MM.1S (cell line): ENCODE measurements around the gene ELOB.
A peak's percentile ranks its signal among the peaks of the same experiment; 100 is the strongest.

Experiments
- DNase-seq: peaks from one replicate; pipeline ENCODE4 v3.0.0-alpha.2; 2015
- H2AFZ ChIP-seq: fragments of 300-600 bp; sonication (generic); 2 replicates; pipeline ENCODE4 v1.6.0; 2016; ENCODE audit warnings: antibody characterized with exemption, low read length
- H3F3A ChIP-seq: fragments of 300-600 bp; sonication (generic); 2 replicates; pipeline ENCODE4 v1.6.1; 2016; ENCODE audit warnings: mild to moderate bottlenecking, antibody characterized with exemption, low read length, moderate library complexity, mixed read lengths; ENCODE audit not compliant: insufficient read depth
- H3K27ac ChIP-seq: fragments of 300-600 bp; sonication (generic); 2 replicates; pipeline ENCODE4 v1.5.1; 2016; ENCODE audit warnings: mild to moderate bottlenecking, low read length
- H3K27me3 ChIP-seq: fragments of 300-600 bp; sonication (generic); replicated peaks from 2 replicates; pipeline ENCODE4 v1.6.0; 2016; ENCODE audit warnings: low read length; ENCODE audit not compliant: insufficient read depth
- H3K36me3 ChIP-seq: fragments of 300-600 bp; sonication (generic); replicated peaks from 2 replicates; pipeline ENCODE4 v1.6.1; 2016; ENCODE audit warnings: mild to moderate bottlenecking, low read length, mixed read lengths; ENCODE audit not compliant: insufficient read depth
- H3K4me1 ChIP-seq: fragments of 300-600 bp; sonication (generic); 2 replicates; pipeline ENCODE4 v1.6.1; 2016; ENCODE audit warnings: low read length, mixed read lengths
- H3K4me2 ChIP-seq: fragments of 300-600 bp; sonication (generic); 2 replicates; pipeline ENCODE4 v1.6.0; 2016; ENCODE audit warnings: low read depth, low read length
- H3K4me3 ChIP-seq: fragments of 300-600 bp; sonication (generic); 2 replicates; pipeline ENCODE4 v1.5.1; 2016; ENCODE audit warnings: low read length, mixed read lengths
- H3K79me2 ChIP-seq: fragments of 300-600 bp; sonication (generic); 2 replicates; pipeline ENCODE4 v1.6.1; 2016; ENCODE audit warnings: mixed run types, low read length, mixed read lengths
- H3K9ac ChIP-seq: fragments of 300-600 bp; sonication (generic); 2 replicates; pipeline ENCODE4 v1.6.1; 2016; ENCODE audit warnings: low read length, mixed read lengths
- H3K9me2 ChIP-seq: fragments of 300-600 bp; sonication (generic); replicated peaks from 2 replicates; pipeline ENCODE4 v1.6.1; 2016; ENCODE audit warnings: mild to moderate bottlenecking, low read length, mixed read lengths; ENCODE audit not compliant: insufficient read depth
- H3K9me3 ChIP-seq: fragments of 300-600 bp; sonication (generic); replicated peaks from 2 replicates; pipeline ENCODE4 v1.6.1; 2016; ENCODE audit warnings: mild to moderate bottlenecking, low read length, mixed read lengths; ENCODE audit not compliant: insufficient read depth
- H4K20me1 ChIP-seq: fragments of 300-600 bp; sonication (generic); 2 replicates; pipeline ENCODE4 v1.6.1; 2016; ENCODE audit warnings: mild to moderate bottlenecking, low read length, moderate library complexity, mixed read lengths; ENCODE audit not compliant: insufficient read depth
- EZH2 ChIP-seq: fragments of 300-600 bp; sonication (generic); optimal IDR thresholded peaks from 2 replicates; pipeline ENCODE3; 2017; ENCODE audit warnings: low read depth, mild to moderate bottlenecking, antibody characterized with exemption, low read length, mixed read lengths
- EZH2phosphoT487 ChIP-seq: fragments of 300-600 bp; sonication (generic); IDR thresholded peaks from 2 replicates; pipeline ENCODE4 v1.6.1; 2018; ENCODE audit warnings: antibody characterized with exemption, low read length
- TF ChIP-seq, protein P1 (sequence below): fragments of 300-600 bp; sonication (generic); IDR thresholded peaks from 2 replicates; pipeline ENCODE4 v1.5.1; 2016; ENCODE audit warnings: antibody characterized with exemption, low read length, mixed read lengths

The ELOB gene

DNA sequence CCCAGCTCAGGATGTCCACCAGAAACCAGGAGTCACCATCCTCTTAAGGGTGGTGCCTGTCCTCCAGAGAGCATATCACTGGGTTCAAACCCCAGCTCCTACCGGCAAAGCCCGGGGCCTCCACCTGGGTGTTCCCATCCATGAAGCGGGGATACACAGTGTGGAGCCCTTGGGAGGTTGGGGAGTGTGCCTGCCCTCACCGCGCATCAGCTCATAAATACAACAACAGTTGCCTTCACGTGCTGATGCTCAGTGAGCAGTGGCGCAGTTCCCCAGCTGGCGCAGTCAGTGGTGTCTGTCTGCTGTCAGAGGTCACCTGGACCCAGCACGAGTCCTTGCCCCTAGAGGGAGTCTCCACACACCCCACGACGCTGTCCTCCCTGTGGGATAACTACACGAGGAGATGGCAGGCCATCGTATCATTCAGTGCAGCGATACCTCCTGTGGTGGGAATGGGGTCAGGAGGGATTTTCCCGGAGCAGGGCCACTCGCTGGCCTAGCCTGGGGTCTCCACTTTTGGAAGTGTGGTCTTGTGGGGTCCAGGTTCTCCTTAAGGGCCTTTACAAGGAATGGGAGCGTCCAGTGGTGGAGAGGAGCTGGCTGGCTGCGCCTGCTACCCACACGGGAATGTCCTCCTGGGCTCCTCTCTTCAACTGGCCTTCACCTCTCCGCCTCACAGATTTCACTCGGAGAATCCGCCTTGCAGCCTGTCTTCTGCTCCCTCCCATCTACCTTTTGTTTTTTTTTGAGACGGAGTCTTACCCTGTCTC, 2.3 kb upstream of the ELOB start:
- Histone ChIP-seq H3K4me1 (peaks cover 14% of the 10 kb centered on the region; the same call in 1 of the 2 replicates), H3K79me2 (peaks cover 37% of the 10 kb centered on the region), H3K9ac (no peak overlapping the region), H3K4me2 (no peak overlapping the region), H3K36me3 (no peaks in the 10 kb centered on the region), H3K27ac (no peak overlapping the region), H2AFZ (no peak overlapping the region), H3K4me3 (no peak overlapping the region), H3F3A (no peaks in the 10 kb centered on the region), H3K9me2 (no peaks in the 10 kb centered on the region), H3K27me3 (peaks cover 9% of the 10 kb centered on the region), H4K20me1 (no peaks in the 10 kb centered on the region), H3K9me3 (no peaks in the 10 kb centered on the region)
- no peak for TF ChIP-seq EZH2
- TF ChIP-seq, protein P1, sequence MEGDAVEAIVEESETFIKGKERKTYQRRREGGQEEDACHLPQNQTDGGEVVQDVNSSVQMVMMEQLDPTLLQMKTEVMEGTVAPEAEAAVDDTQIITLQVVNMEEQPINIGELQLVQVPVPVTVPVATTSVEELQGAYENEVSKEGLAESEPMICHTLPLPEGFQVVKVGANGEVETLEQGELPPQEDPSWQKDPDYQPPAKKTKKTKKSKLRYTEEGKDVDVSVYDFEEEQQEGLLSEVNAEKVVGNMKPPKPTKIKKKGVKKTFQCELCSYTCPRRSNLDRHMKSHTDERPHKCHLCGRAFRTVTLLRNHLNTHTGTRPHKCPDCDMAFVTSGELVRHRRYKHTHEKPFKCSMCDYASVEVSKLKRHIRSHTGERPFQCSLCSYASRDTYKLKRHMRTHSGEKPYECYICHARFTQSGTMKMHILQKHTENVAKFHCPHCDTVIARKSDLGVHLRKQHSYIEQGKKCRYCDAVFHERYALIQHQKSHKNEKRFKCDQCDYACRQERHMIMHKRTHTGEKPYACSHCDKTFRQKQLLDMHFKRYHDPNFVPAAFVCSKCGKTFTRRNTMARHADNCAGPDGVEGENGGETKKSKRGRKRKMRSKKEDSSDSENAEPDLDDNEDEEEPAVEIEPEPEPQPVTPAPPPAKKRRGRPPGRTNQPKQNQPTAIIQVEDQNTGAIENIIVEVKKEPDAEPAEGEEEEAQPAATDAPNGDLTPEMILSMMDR = no peak
- no peak for TF ChIP-seq EZH2phosphoT487
- DNase-seq = no peak

DNA sequence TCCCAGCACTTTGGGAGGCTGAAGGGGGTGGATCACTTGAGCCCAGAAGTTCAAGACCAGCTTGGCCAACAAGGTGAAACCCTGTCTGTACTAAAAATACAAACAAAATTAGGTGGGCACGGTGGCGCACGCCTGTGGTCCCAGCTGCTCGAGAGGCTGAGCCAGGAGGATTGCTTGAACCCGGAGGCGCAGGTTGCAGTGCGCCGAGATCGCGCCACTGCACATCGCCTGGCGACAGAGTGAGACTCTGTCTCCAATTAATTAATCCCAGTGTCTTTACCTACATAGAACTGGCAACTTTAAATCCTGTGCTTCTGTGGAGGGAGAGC, 1.5 kb upstream of the ELOB start:
- DNase-seq = no peak
- no peak overlapping the region for H3K4me3 ChIP-seq
- no peak overlapping the region for H3K9ac ChIP-seq
- peaks cover 37% of the 10 kb centered on the region for H3K79me2 ChIP-seq
- H3K27ac ChIP-seq = no peak overlapping the region
- H3K4me1 ChIP-seq = peaks cover 14% of the 10 kb centered on the region; the same call in 1 of the 2 replicates
- H3F3A ChIP-seq = no peaks in the 10 kb centered on the region
- no peaks in the 10 kb centered on the region for H4K20me1 ChIP-seq
- H3K27me3 ChIP-seq = peaks cover 1% of the 10 kb centered on the region; the same call in 1 of the 2 replicates
- no peak overlapping the region; the same call in 1 of the 2 replicates for H3K4me2 ChIP-seq
- no peak for TF ChIP-seq EZH2phosphoT487
- TF ChIP-seq, protein P1 = no peak
- TF ChIP-seq EZH2 = no peak
- no peaks in the 10 kb centered on the region for H3K36me3 ChIP-seq
- H2AFZ ChIP-seq = no peak overlapping the region
- no peaks in the 10 kb centered on the region for H3K9me3 ChIP-seq
- no peaks in the 10 kb centered on the region for H3K9me2 ChIP-seq

DNA sequence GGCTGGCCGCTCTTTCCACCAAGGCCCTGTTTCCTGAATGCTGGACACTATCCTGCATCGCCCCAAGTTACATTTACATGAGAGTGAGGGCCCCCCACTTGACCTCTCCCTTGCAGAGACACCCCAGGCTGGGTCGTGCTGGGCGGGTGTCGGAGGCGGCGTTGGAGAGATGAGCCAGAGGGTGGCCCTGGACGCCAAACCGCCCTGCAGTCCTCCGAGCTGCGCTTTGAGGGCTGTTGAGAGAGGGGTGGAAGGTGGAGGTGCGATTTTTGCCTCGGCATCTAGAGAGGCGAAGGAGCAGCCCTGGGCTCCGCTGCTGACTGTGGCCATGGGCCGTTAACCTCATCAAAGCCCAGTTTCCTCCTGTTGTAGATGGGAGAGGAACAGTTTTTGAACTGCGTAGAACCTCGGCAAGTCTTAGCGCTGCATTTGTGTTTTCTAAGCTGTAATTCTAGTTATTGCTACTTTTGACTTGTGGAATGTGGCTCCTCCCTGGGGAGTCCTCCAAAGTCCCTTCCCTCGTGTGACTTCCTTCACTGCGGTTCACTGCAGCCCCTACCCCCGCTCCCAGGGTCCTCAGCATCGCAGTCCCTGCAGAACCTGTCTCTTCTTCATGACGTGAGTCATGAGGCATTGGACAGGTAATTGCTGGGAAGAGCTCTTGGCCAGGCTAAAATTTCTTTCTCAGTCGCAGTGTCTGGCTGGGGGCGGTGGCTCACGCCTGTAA, 986 bp upstream of the ELOB start:
- Histone ChIP-seq H3K4me1 (peaks cover 14% of the 10 kb centered on the region; the same call in 1 of the 2 replicates), H3K27ac (peak overlapping the region; percentile 78), H3F3A (no peaks in the 10 kb centered on the region), H3K9me3 (no peaks in the 10 kb centered on the region), H3K36me3 (no peaks in the 10 kb centered on the region), H4K20me1 (no peaks in the 10 kb centered on the region), H3K27me3 (no peaks in the 10 kb centered on the region), H3K9ac (peak overlapping the region; percentile 100), H3K9me2 (no peaks in the 10 kb centered on the region), H3K4me2 (peak overlapping the region; percentile 88), H3K4me3 (peak overlapping the region; percentile 96), H2AFZ (peak overlapping the region; percentile 99), H3K79me2 (peaks cover 37% of the 10 kb centered on the region)
- TF ChIP-seq EZH2 (no peak), EZH2phosphoT487 (no peak)
- TF ChIP-seq, protein P1 = no peak
- DNase-seq = no peak
